Skeletal muscle tissue (tissue), 4 donors: Measurements from ENCODE around the gene ENTPD8. TPM values are rescaled to one million over a fixed set of nuclear protein-coding genes. Genes with fewer than 3 reads are reported as not detected.

Source experiments
- H3K27ac ChIP-seq: one replicate; pipeline ENCODE4 v1.7.0; 2013; ENCODE audit warnings: mild to moderate bottlenecking, low read depth, low read length, inconsistent platforms
- H3K27me3 ChIP-seq, 3 donors: one replicate each; pipeline ENCODE4 v1.7.0; 2013; ENCODE audit warnings: low read length in 3 of 3; ENCODE audit not compliant: control insufficient read depth in 3 of 3, insufficient read depth in 3 of 3
- H3K36me3 ChIP-seq, 3 donors: one replicate each; pipeline ENCODE4 v1.7.0; 2013; ENCODE audit warnings: low read length in 3 of 3; ENCODE audit not compliant: control insufficient read depth in 3 of 3, insufficient read depth in 3 of 3
- H3K4me1 ChIP-seq, 3 donors: one replicate each; pipeline ENCODE4 v1.7.0; 2013; ENCODE audit warnings: low read length in 3 of 3, mild to moderate bottlenecking in 3 of 3; ENCODE audit not compliant: control insufficient read depth in 3 of 3, insufficient read depth in 3 of 3
- H3K4me3 ChIP-seq, 3 donors: one replicate each; pipeline ENCODE4 v1.7.0; 2013; ENCODE audit warnings: low read length in 3 of 3
- H3K9ac ChIP-seq, 3 donors: one replicate each; pipeline ENCODE4 v1.7.0; 2013; ENCODE audit warnings: low read length in 3 of 3, mild to moderate bottlenecking in 3 of 3, moderate library complexity in 2 of 3, low read depth in 1 of 3
- H3K9me3 ChIP-seq, 3 donors: one replicate each; pipeline ENCODE4 v1.7.0; 2013; ENCODE audit warnings: low read length in 3 of 3; ENCODE audit not compliant: control insufficient read depth in 3 of 3
- total RNA-seq: library from RNA; depleted of rRNA; stranded (reverse); fragments of >200 nt; gene quantifications from one replicate; pipeline ENCODE4 v1.2.3, GENCODE V29; 2014
- donor health status: Osteomylitis.

ENTPD8 gene
- total RNA-seq, 1 donor from 2014 or later: not detected

DNA sequence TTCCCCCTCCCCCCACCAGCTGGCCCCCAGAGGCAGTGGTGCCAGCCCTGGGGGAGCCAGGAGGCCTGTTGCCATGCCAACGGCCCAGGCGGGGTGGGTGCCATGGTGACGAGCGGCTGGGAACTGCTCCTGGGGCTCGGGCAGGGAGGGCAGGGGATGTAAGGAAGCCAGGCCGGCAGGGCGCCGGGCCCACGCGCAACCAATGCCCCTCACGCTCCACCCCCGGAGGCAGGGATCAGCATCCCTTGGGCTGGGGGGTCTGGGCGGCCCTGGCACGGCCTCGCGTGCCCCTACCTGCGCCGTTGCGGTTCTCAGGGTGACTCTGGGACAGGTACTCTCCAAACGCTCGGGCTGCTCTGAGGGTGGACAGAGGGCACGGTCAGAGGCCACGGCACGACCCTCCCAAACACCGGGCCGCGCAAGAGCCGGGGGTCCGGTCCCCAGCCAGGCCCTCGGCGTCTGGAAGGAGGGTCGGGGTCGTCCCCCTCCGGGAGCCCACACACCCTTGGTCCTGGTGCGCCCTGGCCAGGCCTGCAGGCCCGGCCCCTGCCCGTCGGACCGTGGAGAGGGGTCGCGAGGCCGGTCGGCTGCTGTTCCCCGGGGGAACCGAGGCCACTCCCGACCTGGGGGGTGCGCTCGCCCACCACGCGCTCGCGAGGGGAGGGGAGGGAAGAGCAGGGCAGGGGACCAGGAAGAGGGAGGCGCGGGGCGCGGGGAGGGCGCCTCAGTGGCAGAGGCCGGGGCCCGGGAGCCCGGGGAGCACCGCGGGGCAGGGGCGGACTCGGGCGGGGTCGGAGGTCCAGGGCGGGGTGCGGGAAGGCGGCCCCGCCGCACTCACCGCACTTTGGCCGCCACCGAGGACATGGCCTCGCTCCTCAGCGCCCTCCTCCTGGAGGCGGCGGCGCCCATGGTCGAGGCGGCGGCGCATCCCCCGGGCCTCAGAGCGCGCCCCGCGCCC, 17.3 kb upstream of the ENTPD8 start:
- Histone ChIP-seq H3K4me1 (peaks cover 6 to 32% (median 20%) of the 10 kb centered on the region in 3 donors), H3K36me3 (peaks cover 3 to 19% (median 13%) of the 10 kb centered on the region in 3 donors), H3K9me3 (no peaks in the 10 kb centered on the region), H3K4me3 (peak overlapping the region; percentile 30 to 58 (median 58)), H3K27ac (no peak overlapping the region), H3K27me3 (no peaks in the 10 kb centered on the region), H3K9ac (peak overlapping the region in 2 of 3 donors; percentile 53 to 70)

DNA sequence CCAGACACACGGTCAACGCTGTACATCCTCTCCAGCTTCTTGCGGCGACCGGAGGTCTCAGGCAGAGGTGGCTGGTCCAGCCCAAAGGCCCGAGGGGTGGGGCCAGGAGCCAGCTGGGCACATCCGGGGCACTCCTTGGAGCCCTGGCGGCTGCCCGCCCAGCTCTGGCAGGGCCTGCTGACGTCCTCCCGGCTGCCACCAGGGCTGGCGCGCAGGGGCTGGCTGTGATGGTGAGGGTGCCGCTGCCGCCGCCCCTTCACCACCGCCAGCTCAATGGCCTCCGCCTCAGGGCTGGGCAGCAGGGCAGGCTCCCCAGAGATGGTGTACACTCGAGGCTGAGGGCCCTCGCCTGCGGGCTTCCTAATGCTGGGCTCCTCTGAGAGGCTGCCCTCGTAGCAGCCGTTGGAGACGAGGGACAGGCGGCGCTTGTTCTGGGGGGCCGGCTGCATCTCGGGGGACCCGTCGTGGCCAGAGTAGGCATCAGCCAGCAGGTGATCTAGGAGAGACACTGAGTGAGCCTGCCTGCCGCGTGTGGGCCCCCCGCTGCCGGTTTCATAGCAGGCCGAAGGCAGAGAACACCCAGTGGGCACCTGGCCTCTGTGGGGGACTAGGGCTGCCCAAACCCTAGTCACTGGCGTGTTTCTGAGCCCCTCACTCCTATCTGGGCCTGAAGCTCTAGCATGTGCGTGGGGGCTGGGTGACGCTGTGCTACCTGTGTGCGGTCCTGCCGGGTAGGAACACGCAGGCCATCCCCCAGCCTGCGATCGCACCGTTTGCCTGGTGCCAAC, 16.4 kb upstream of the ENTPD8 start:
- Histone ChIP-seq H3K27ac (no peak overlapping the region), H3K4me1 (peaks cover 6 to 32% (median 20%) of the 10 kb centered on the region in 3 donors), H3K9ac (peak overlapping the region in 1 of 3 donors; percentile 70)

DNA sequence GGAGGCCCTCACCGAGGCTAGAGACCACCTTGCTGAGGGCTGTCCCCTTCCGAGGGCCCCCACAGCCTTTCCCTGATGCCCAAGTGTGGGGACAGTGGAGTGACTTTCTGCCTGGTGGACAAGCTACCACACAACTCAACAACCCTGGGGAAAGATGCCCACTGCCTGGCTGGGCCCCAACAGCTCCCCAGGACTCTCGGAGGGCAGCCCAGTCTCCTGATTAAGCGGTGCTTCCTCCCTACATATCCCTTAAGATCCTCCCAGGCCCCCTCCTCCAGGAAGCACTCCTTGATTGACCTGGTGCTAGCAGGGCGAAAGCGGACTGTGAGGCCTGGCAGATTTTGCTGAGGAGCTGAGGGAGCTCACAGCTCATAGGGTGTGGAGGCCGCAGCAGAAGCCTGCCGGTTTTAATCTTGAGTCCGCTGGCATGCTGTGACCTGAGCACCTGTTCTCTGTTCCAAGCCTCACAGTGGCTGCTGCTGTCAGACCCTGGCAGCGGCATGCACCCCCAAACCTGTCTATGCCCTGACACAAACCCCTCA, 15.8 kb upstream of the ENTPD8 start:
- Histone ChIP-seq H3K27me3 (no peaks in the 10 kb centered on the region), H3K4me1 (peaks cover 6 to 32% (median 20%) of the 10 kb centered on the region in 3 donors), H3K9me3 (no peaks in the 10 kb centered on the region), H3K4me3 (no peak overlapping the region), H3K27ac (no peak overlapping the region), H3K9ac (no peak overlapping the region), H3K36me3 (peaks cover 2 to 14% (median 11%) of the 10 kb centered on the region in 3 donors)

More for the DNA sequence above, 16.4 kb upstream of the ENTPD8 start:
- Histone ChIP-seq H3K9me3 (no peaks in the 10 kb centered on the region), H3K4me3 (no peak overlapping the region), H3K36me3 (peaks cover 2 to 14% (median 11%) of the 10 kb centered on the region in 3 donors), H3K27me3 (no peaks in the 10 kb centered on the region)

DNA sequence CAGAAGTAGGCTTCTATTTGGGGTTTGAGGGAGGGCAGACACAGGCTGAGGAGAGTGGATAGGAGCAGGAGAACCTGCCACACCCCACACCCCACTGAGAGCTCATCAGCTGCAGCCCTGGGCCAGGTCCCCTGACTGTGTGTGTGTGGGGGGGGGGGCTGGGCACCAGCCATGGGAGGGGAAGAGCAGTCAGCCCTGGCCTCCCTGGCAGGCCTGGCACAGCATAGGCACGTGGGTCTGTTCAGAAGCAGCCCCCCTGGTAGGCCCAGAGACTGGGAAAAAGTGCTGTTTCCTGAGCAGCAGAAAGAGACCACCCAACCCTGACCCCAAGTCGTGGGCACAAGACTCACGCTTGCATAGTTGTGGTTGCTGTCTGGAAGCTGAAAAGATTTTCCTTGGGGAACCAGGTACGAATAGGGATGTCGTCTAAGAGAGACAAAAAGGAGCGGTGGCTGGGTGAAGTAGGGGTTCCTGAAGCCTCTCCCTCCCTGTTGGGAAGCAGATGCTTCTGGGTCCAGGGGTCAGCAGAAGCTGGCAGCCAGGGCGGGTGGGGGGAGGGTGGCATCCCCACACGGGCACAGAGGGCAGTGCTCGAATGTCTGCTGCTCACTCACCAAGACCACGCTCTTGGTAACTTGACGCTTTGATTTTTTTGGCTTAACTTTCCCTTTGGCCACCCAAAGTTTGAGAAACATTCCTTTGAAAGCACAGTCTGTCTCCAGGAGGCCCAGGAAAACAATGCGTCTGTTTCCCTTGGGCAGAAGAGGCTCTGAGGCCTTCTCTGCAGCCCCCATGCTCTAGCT, 15.1 kb upstream of the ENTPD8 start:
- no peak overlapping the region for H3K9ac ChIP-seq
- H3K4me1 ChIP-seq: peaks cover 6 to 32% (median 20%) of the 10 kb centered on the region in 3 donors
- no peak overlapping the region for H3K27ac ChIP-seq
- H3K27me3 ChIP-seq: no peaks in the 10 kb centered on the region
- H3K36me3 ChIP-seq: peaks cover 2 to 14% (median 11%) of the 10 kb centered on the region in 3 donors
- H3K4me3 ChIP-seq: no peak overlapping the region
- H3K9me3 ChIP-seq: no peaks in the 10 kb centered on the region

GRCh38 chr9:137455359-137455991, 14.3 kb upstream of the ENTPD8 start:
- no peaks in the 10 kb centered on the region for H3K27me3 ChIP-seq
- no peaks in the 10 kb centered on the region for H3K9me3 ChIP-seq
- no peak overlapping the region for H3K9ac ChIP-seq
- H3K27ac ChIP-seq: no peak overlapping the region
- peaks cover 2 to 8% (median 7%) of the 10 kb centered on the region in 3 donors for H3K36me3 ChIP-seq
- H3K4me3 ChIP-seq: no peak overlapping the region
- peaks cover 6 to 32% (median 20%) of the 10 kb centered on the region in 3 donors for H3K4me1 ChIP-seq

- Histone ChIP-seq H3K9ac (peak overlapping the region in 2 of 3 donors; percentile 3 to 33), H3K4me1 (peaks cover 4 to 26% (median 19%) of the 10 kb centered on the region in 3 donors), H3K9me3 (no peaks in the 10 kb centered on the region), H3K27me3 (no peaks in the 10 kb centered on the region), H3K36me3 (peaks cover 2 to 6% (median 4%) of the 10 kb centered on the region in 3 donors), H3K4me3 (peak overlapping the region; percentile 29 to 59 (median 36)), H3K27ac (no peak overlapping the region)
Observed at GRCh38 chr9:137454597-137455358, 13.6 kb upstream of the ENTPD8 start.

- Histone ChIP-seq H3K27ac (no peak overlapping the region), H3K27me3 (no peaks in the 10 kb centered on the region), H3K9me3 (no peaks in the 10 kb centered on the region), H3K4me3 (peak overlapping the region; percentile 29 to 59 (median 36)), H3K4me1 (peaks cover 0 to 21% (median 15%) of the 10 kb centered on the region in 3 donors), H3K36me3 (peaks cover 2 to 7% (median 4%) of the 10 kb centered on the region in 3 donors), H3K9ac (peak overlapping the region in 2 of 3 donors; percentile 3 to 33)
Observed at GRCh38 chr9:137454145-137454596, 13.0 kb upstream of the ENTPD8 start.

DNA sequence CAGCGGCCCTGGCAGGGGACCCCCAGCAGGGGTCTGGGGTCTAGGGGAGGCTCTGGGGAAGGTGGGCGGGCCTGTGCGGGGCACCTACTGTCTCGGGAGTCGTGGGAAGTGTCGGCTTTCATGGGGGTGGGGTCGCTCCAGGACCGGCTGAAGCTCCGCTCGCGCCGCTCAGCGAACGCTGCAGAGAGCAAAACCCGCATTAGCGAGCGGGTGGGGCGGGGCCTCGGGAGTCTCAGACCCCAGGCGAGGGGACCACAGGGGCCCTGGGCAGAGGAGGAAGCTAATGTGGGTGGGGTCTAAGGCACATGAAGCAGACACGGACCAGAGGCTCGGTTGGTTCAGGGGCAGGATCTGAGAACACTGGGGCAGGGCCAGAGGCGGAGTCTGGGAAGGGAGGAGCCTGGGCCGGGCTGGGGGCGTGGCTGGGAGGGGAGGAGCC, 12.5 kb upstream of the ENTPD8 start:
- no peak overlapping the region for H3K27ac ChIP-seq
- peaks cover 2 to 9% (median 4%) of the 10 kb centered on the region in 3 donors for H3K36me3 ChIP-seq
- peaks cover 0 to 20% (median 15%) of the 10 kb centered on the region in 3 donors for H3K4me1 ChIP-seq
- H3K27me3 ChIP-seq: no peaks in the 10 kb centered on the region
- no peak overlapping the region for H3K4me3 ChIP-seq
- H3K9me3 ChIP-seq: no peaks in the 10 kb centered on the region
- H3K9ac ChIP-seq: no peak overlapping the region
